NCI-H345 treated with DMSO at 0.1 percent for 48 hours (cell line): ENCODE results near the gene SCRN1.
"Not testable (repeated sequence)": the region's sequence is repeated elsewhere in the genome, so short reads cannot be mapped to it uniquely, and the experiment has no call there.

Source experiments
- DNase-seq: peaks from one replicate; lab custom pipeline; 2025; ENCODE audit not compliant: unreplicated experiment; lab: John Stamatoyannopoulos, UW

Gene SCRN1

DNA sequence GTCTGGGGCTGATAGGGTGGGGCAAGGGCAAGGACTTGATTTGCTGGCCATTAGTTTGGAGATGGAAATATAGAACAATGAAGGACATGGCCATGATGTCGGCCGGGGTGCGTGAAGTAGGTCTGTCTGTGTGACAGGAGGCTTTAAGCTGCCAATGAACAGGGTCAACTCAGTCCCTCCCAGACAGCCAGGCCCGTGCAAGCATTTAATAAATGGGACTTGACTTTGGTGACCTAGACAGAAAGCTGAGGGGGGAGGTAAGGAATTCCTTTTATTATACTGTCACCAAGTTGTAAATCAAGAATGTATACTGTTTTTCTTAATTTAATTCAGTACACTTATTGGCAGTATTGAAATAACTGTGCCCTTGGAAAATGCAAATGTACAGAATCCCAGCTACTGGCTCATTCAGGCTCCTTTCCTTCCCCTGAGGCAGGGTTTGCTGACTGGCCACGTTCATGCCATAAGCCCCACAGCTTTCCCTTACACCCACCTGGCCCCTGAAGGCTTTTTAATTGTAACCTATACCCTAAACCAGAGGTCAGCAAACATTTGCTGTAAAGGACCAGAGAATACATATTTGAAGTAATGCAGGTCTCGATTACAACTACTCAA is 96.1 kb downstream of the SCRN1 start:
- DNase-seq, result no peak

DNA sequence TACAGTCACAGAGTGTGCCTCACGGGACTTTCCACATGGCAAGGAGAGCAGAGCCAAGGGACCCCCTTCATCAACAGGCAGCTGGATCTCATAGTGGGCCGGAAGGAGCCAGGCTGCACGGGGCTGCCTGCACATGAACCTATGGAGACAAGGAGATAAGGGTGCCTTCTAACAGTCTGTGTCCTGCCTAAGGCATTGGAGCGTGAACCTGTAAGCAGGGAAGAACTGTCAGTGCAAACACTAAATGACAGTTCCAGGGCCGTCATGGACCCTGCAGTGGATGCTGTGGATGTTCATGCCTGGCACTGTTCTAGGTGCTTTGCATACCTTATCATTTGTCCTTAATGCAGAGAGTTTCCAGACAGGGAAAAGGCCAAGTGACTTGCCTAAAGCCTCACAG is 97.4 kb downstream of the SCRN1 start:
- DNase-seq, result no peak

DNA sequence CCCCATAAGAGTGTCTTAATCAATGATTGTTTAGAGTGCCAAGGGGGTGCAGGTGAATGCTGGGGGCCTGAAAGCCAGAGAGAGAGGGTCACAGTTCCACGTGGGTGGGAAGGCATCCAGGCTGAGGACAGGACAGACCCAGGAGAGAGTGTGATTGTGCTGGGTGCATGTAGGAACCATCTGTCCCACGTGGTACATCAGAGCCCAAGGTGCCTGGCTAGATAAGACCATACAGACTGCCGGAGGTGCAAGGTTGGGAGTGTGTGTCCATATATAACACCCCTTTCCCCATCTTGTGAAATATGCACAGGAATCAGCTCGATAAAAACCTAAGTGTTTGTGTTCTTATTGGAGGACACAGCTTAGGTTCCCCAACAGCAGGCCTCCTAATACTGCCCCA is 97.8 kb downstream of the SCRN1 start:
- DNase-seq, result no peak

DNA sequence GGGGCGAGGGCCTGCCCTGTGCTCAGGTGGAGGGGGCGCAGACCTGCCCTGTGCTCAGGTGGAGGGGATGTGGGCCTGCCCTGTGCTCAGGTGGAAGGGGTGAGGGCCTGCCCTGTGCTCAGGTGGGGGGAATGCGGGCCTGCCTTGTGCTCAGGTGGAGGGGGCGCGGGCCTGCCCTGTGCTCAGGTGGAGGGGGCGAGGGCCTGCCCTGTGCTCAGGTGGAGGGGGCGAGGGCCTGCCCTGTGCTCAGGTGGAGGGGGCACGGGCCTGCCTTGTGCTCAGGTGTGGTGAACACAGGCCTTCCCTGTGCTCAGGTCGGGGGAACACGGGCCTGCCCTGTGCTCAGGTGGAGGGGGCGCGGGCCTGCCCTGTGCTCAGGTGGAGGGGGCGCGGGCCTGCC is 98.8 kb downstream of the SCRN1 start:
- not testable (repeated sequence) for DNase-seq

DNA sequence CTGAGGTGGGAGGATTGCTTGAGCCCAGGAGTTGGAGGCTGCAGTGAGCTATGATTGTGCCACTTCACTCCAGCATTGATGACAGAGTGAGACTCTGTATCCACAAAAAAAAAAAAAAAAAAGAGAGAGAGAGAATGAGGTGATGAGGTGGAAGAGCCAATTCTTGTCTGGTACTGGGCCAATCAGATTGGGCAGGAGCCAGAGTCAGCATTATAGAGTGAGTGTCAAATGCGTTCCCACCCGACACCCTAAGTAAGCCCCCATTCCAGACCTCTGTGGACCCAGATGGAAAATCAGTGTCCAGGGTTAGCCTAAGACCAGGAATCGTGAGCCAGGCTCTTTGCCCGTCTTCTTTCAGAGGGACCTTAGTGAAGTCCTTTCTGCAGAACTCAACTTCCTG is 99.3 kb downstream of the SCRN1 start:
- DNase-seq, result no peak

DNA sequence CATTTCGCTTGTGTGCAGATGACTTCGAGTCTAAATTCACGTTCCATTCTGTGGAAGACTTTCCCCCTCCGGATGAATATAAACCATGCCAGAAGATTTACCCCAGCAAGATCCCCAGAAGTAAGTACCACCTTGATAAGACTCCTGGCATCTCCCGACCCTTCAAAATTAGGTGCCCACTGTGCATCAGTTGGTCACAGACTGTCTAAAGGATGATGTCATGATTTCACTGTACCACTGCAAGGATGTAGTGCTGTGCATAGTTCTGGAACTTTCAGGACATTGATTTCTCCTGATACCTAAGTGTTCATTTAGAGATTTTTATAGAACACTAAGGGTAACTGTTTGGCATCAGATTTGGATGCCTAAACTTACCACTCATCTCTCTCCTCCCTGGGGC is 100.3 kb downstream of the SCRN1 start:
- DNase-seq, result no peak

DNA sequence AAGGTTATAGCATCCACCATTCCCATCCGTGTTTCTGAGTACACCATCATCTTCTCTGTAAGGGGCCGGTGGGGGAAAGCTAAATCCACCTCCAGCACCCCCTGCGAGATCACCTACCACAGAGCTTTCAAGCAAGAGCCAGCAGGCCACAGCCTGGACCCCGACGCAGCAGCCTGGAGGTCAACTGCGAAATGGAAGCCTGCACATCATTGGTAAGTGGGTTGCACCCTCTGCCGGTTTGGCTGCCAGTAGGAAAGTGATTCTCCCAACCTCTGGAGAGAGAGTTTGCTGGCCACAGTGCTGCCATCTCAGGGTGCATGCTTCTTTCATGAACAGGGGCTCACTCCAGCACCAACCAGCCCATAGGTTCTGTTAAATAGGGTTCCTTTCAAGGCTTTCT is 101.6 kb downstream of the SCRN1 start:
- DNase-seq, result no peak

DNA sequence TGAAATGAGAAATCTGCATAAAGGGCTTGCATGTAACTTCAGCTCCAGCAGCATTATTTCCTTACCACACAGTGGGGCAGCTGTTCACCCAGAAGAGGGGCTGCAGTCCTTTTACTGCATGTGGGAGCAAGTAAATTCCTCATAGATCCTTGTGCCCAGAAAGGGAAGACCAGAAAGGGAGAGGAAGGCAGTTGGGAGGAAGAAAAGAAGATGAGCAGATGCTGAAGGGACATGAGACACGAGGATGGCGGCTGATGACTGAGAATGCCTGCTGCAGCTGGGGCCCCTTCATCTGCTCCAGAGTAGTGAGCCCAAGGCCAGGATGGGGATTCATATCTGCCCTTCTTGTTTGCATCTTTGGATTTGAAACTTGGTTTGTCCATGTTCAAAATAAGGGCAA is 102.8 kb downstream of the SCRN1 start:
- DNase-seq, result no peak

DNA sequence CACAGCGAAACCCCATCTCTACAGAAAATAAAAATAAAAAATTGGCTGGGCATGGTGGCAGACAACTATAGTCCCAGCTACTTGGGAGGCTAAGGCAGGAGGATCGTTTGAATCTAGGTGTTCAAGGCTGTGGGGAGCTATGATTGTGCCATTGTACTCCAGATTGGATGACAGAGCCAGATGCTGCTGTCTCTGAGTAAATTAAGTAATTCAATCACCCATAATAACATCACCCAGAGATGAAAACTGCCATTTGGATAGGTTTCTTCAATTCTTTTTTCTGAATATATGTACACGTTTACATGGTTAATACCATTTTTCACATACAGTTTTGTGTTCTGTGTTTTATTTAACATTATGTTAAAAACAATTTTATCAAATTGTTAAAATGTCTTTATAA is 104.0 kb downstream of the SCRN1 start:
- DNase-seq, result no peak

DNA sequence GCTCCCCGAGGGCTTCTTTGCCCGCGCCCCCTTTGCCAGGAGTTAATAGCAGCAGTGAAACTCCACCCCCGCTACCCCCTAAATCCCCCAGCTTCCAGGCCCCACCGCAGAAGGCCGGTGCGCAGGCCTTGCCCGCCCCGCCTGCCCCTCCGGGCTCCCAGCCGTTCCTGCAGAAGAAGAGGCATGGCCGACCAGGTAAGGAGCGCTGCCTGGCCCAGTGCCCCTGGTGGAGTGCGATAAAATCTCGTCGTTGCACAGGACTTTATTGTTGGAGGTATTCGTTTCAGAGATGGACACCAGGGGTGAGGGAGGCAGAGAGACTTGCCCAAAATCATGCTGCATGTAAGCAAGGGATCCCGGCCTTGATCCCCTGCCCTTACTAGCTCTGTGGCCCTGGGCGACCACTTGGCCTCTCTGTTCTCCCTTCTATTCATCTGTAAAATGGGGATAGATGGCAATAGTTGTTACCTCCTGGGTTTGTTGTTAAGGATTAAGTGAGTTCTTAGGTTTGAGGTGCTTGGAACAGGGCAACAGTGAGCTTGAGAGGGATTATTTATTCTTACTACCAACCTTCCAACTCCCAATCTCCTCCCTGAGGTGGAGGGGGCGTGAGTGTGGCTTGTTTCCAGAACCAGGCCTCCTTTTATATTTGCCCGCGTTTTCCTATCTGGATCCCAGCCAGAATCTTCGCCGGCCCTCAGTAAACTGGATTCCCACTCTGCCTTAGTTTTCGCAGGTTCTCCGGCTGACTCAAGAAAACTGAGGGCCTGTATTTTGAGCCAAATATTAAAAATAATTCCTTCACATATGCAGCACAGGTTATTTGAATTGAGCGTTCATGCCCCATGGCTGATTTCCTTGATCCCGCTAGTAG is 105.0 kb downstream of the SCRN1 start:
- peak; percentile 76 for DNase-seq

DNA sequence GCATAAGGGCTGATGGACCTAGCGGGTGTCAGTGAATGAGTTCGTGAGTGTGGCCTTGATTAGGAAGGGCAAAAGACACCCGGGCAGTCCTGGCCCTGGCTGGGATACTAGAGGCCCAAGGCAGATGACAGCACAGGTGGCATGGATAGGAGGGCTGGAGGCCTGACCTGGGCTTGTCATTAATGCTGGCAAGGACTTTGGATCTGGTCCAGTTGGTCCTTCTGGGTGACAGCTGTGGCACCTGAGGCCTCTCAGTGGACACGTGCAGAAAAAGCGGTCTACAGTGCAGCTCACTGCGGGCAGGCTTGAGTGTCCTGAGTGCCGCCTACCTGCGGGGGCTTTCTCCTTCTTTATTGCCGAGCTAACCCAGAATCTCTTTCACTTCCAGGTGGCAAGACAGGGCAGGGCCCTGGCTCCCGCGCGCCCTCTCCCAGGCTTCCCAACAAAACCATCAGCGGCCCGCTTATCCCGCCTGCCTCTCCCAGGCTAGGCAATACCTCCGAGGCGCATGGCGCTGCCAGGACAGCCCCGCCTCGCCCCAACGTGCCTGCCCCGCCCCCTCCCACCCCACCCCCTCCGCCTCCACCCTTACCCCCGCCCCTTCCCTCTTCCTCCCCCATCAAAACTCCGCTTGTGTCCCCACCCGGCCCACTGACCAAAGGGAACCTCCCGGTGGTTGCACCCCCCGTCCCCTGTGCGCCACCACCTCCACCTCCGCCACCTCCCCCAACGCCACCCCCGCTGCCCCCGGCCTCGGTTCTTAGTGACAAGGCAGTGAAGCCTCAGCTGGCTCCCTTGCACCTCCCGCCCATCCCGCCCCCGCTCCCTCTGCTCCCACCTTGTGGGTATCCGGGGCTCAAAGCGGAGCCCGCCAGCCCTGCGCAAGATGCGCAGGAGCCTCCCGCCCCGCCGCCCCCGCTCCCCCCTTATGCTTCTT is 105.9 kb downstream of the SCRN1 start:
- DNase-seq, result peak; percentile 62

DNA sequence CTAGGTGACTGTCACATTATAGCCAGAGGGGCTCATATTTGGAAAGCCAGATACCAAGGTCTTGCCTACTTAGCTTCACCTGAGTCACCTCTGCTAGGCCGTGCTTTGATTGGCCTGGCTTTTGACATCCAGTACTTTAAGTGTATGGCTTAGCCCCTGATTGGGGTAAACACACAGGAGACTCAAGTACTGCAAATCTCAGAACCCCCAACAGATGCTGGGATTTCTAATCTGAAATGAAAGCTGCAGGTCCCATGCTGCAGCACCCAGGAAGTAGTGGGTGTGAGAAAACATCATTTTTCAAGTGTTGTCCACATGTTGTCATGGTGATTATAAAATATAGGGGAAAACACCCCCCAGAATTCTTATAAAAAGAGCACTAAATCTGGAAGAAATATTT is 107.1 kb downstream of the SCRN1 start:
- DNase-seq, result no peak

DNA sequence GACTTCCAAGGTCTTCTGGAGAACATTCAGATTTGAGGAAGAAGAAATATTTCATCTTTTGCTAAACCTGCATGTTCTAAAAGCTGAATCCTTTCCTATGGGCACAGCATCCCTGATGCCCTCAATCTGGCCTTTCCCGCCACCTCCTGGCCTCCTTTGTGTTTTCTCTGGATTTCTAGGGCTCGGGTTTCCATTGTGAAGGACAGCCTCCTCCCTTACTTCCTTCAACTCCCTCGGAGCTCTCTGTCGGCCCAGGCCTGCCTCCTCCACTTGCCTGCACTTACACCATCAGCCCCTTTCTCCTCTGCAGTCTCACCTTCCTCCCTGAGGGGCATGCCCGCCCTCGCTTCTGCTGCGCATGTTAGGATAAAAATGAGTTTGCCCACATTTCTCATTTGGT is 107.9 kb downstream of the SCRN1 start:
- DNase-seq, result no peak

DNA sequence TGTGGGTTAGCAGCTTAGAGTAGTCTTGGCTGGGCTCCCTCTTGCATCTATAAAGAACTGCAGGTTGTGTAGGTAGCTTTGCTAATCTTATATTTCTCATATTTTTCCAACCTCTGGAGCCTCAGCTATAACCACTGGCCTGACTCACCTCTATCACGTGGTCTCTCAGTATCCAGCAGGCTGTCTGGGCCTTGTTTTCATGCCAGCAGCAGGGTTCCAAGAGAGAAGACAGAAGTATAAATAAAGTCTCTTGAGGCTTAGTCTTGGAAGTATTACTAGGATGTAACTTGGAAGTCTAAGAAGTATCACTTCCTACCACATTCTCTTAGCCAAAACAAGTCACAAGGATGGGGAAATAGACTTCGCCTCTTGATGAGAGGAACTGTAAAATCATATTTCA is 110.0 kb downstream of the SCRN1 start:
- no peak for DNase-seq

DNA sequence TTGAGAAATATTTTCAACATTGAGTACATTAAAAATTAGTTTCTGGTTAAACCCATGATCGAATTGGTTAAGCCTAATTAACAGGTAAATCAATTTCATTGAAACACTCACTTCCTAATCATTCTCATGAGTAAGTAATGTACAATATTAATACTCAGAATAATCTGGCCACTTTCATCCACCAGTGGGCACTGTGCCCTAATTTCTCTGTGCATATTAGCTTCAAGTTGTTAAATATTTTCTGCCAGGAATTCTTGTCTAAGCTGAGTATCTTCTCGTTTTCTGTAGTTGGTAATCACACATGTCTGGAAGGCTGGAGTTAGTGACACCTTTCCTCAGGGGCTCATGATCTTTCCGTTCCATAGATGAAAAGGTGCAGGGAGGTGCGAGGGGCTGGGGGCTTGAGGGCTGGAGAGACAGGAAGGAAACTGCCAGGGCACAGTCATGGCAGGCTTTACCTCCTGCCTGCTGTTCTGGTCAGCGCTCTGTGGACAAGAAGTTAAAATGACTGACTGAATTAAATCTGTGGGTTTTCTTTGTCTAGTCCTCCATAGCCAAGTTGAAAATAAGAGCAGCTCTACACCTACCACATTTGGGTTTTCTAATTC is 111.4 kb downstream of the SCRN1 start:
- no peak for DNase-seq

DNA sequence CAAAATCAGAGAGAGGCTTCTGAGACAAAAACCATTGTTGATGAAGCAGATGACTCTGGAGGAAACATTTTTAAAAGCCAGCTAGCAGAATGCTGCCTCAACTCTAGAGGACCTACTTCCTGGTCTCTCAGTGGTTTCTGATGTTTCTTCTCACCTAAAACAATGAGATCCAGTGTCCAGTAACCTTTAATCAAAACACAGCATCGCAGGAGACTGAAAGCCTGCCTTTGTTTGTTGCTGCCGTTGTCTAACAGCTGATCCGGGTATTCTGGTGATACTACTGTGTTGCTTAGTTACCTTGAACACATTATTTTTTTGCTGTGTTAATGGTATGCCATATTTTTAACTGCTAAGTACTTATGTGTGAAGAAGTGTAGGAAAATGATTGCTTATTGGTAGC is 112.4 kb downstream of the SCRN1 start:
- DNase-seq, result no peak

DNA sequence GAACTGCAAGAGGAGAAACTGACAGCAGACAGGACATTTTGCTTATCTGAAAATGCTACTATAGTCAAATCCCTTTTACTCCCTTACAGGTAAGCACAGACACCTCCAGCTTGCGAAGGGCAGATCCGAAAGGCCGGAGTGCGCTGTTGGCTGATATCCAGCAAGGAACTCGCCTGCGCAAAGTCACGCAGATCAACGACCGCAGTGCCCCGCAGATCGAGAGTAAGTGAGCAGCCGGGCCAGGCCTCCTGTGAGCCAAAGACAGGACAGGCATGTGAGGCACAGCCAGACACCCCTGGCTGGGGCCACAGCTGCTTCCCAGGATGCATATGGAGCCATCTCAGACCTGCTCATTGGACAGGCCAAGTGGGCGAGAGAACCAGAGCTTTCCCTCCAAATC is 113.9 kb downstream of the SCRN1 start:
- DNase-seq, result no peak

DNA sequence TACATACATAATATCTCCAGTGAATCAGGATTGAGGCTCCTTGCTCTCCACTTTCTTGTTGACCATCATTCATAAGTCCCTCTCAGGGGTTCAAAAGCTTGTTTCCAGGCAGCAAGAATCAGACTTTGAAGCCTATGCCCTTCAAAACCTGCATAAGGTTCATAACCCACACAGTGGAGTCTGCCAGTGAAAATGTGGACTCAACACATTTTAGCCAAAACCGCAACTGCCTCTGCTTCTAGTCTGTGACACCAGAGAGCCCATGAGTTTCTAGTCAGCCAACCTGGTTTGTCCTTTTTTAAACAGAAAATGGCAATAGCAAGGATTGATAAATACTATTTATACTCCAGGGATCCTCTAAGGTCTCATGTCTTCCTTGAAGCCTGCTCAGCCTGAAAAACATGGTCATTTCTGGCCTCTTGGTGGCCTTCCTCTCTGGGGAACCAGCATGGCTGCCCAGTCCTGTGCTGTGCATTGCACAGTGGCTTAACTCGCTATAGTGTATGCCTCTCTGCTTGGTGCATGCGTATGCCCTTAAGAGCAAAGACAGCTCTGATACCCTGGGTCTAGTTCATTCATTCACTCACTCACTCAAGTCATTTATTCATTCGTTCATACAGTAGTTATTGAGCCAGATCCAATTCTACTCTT is 115.8 kb downstream of the SCRN1 start:
- no peak for DNase-seq

DNA sequence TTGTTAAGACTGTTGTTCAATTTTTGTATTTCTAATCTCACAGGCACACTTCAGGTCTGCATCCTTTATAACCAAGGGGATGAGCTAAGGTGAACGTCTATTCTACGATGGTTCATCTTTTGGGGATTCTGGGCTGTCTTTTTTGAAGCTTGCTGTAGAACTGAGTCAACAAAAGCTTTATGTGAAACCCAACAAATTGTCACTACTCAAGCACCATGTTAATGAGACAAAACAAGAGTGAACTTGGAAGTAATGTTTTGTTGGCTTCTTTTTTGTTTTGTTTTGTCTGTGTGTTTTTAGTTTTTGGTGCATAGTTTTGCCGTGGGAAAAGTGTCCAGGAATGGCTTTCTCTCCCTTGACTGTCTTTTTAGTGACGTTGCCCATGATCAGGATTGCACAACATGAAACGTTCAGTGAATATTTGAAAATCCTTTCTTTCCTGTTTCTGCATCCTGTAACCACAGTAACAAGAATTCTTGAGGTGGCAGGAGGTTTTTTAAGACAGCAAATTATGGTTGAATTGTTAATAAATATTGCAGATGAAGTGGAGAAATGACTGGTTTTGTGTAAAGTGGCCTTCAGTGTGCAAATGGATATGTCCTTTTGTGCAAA is 117.7 kb downstream of the SCRN1 start:
- no peak for DNase-seq
